ENCODE results near the gene SINHCAF.

SINHCAF gene

GRCh38 chr12:31231611-31232360 lies 94.2 kb downstream of the SINHCAF start:
- no peak for DNase-seq
